ENCODE results near the gene CHKA.
A peak's percentile ranks its signal among the peaks of the same experiment; 100 is the strongest.

The CHKA gene

DNA sequence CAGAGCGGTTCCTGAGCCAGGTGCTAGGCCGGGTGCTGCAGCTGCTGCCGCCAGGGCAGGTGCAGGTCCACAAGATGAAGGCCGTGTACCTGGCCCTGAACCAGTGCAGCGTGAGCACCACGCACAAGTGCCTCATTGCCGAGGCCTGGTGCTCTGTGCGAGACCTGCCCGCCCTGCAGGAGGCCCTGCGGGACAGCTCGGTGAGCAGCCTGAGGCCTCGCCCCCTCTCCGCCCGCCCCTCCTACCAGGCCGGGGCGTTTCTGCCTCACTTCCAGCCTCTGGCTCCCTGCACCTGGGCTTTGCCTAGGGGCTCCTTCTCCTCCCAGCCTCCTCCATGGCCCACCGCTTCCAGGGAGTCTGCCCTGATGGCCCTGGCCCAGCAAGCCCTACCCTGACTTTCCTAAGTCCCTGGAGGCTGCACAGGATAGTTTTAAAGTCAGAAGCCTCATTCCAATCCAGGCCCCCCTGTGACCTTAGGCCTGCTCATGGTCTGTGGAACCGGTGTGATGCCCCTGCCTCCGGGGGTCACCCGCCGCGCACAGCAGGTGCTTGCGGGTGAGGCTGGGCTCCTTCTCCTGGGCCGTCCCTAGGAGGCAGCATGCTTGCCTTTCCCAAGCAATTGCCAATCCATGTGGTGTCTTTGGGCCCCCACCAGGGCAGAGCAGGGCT is 76.9 kb downstream of the CHKA start:
- no peak overlapping the region for H3K27ac ChIP-seq
- H3K4me2 ChIP-seq: peak overlapping the region in 4 of 11 experiments; percentile 3 to 30 (median 8); a peak in 5 of 22 replicates
- peaks cover 69 to 86% (median 80%) of the 10 kb centered on the region in 11 experiments for H3K36me3 ChIP-seq

DNA sequence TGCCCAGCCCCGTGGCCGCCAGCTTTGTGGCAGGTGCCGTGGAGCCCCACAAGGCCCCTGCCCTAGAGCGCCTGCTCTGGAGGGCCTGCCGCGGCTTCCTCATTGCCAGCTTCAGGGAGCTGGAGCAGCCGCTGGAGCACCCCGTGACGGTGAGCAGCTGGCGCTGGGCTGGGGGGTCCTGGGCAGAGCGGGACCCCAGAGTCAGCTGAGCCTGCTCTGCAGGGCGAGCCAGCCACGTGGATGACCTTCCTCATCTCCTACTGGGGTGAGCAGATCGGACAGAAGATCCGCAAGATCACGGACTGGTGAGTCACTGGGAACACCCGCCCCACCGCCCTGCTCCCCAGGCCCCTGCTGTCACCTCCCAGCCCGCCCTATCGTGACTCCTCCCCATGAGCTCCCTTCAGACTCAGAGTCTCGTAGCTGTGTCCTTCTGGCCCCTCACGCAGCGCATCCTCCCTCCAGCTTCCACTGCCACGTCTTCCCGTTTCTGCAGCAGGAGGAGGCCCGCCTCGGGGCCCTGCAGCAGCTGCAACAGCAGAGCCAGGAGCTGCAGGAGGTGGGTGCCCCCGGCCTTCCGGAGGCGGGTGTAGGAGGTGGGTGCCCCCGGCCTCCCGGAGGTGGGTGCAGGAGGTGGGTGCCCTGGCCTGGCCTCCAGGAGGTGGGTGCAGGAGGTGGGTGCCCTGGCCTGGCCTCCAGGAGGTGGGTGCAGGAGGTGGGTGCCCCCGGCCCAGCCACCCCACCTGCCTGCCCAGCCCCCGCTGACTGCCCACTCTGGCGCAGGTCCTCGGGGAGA is 77.6 kb downstream of the CHKA start:
- no peak for TF ChIP-seq Cebpa-rat (IDR thresholded peaks at IDR 0.05)
- peak overlapping the region in 2 of 11 experiments; percentile 10 to 92; a peak in 3 of 22 replicates for H3K27ac ChIP-seq
- peak overlapping the region in 5 of 11 experiments; percentile 37 to 88 (median 86); a peak in 6 of 22 replicates for H3K9ac ChIP-seq
- peaks cover 24 to 83% (median 74%) of the 10 kb centered on the region in 11 experiments for H4K20me1 ChIP-seq
- peaks cover 62 to 79% (median 73%) of the 10 kb centered on the region in 11 experiments for H3K36me3 ChIP-seq
- H3K4me3 ChIP-seq: no peak overlapping the region
- H3K4me1 ChIP-seq: peaks cover 26 to 63% (median 55%) of the 10 kb centered on the region in 10 experiments
- H3K4me2 ChIP-seq: peak overlapping the region in 9 of 11 experiments; percentile 12 to 100 (median 98); a peak in 15 of 22 replicates
- no peaks in the 10 kb centered on the region for H3K27me3 ChIP-seq
- no peaks in the 10 kb centered on the region for H3K9me3 ChIP-seq (replicated peaks in 1 of 11)

More for the DNA sequence above, 76.9 kb downstream of the CHKA start:
- H4K20me1 ChIP-seq: peaks cover 24 to 90% (median 81%) of the 10 kb centered on the region in 11 experiments
- no peak overlapping the region for H3K4me3 ChIP-seq
- no peaks in the 10 kb centered on the region for H3K27me3 ChIP-seq
- no peak for TF ChIP-seq Cebpa-rat (IDR thresholded peaks at IDR 0.05)
- peak overlapping the region in 2 of 11 experiments; percentile 11 to 15; a peak in 2 of 22 replicates for H3K9ac ChIP-seq
- peaks cover 24 to 55% (median 48%) of the 10 kb centered on the region in 10 experiments for H3K4me1 ChIP-seq
- H3K9me3 ChIP-seq (replicated peaks in 1 of 11): no peaks in the 10 kb centered on the region

DNA sequence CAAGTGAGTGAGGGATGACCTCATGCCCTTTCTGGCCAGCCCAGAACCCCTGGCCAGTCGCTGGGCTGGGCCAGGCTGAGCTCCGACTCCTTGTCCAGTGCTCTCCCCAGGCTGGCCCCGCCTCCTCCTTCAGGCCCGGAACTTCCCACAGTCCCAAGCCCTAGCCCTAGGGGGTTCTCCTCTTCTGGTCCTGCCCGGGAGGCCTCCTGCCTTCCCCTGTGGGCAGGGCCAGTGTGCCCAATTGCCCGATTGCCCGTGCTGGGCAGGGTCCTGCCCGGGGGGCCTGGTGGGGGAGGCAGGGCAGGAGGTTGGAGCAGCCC is 78.2 kb downstream of the CHKA start:
- Histone ChIP-seq H3K4me2 (peak overlapping the region; percentile 7 to 100 (median 98); a peak in 16 of 22 replicates), H3K9ac (peak overlapping the region in 6 of 11 experiments; percentile 37 to 88 (median 86); a peak in 8 of 22 replicates), H3K27me3 (no peaks in the 10 kb centered on the region), H3K4me3 (no peak overlapping the region), H3K27ac (peak overlapping the region in 4 of 11 experiments; percentile 1 to 92 (median 13); a peak in 5 of 22 replicates), H3K36me3 (peaks cover 56 to 73% (median 67%) of the 10 kb centered on the region in 11 experiments), H3K4me1 (peaks cover 32 to 68% (median 61%) of the 10 kb centered on the region in 10 experiments), H3K9me3 (replicated peaks in 1 of 11) (no peaks in the 10 kb centered on the region), H4K20me1 (peaks cover 24 to 77% (median 70%) of the 10 kb centered on the region in 11 experiments)
- TF ChIP-seq Cebpa-rat (IDR thresholded peaks at IDR 0.05): no peak

DNA sequence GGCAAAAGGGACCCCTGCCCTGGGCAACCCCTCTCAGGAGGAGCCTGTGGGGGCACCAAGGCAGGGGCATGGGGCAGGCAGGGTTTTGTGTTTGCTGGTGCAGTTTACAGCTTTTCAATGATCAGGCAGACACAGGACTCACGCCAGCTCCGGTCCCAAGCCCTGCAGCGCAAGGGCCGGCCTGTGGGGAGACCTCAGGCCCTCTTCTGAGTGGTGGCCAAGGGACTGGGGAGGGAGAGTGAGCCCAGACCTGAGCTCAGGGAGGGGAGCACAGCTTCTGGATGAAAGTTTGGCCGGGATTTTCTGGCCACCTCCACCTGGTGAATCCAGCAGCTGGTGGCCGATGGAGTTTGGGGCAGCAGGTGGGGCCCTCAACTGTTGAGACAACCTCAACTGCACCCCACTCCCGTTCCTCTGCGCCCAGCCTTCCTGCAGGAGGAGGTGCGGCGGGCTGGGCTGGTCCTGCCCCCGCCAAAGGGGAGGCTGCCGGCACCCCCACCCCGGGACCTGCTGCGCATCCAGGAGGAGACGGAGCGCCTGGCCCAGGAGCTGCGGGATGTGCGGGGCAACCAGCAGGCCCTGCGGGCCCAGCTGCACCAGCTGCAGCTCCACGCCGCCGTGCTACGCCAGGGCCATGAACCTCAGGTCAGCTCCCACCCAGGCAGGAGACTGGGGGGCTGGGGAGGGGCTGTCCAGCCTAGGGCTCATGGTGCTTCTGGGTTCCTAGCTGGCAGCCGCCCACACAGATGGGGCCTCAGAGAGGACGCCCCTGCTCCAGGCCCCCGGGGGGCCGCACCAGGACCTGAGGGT is 78.8 kb downstream of the CHKA start:
- Histone ChIP-seq H3K9me3 (replicated peaks in 1 of 11) (no peaks in the 10 kb centered on the region), H4K20me1 (peaks cover 24 to 72% (median 65%) of the 10 kb centered on the region in 11 experiments), H3K4me1 (peaks cover 37 to 74% (median 66%) of the 10 kb centered on the region in 10 experiments), H3K27me3 (no peaks in the 10 kb centered on the region), H3K4me2 (peak overlapping the region; percentile 93 to 100 (median 98); a peak in 21 of 22 replicates), H3K9ac (peak overlapping the region; percentile 79 to 90 (median 86); a peak in 17 of 22 replicates), H3K27ac (peak overlapping the region in 8 of 11 experiments; percentile 85 to 92 (median 89); a peak in 12 of 22 replicates), H3K36me3 (peaks cover 51 to 68% (median 61%) of the 10 kb centered on the region in 11 experiments), H3K4me3 (peak overlapping the region in 2 of 10 experiments; percentile 92 to 94; a peak in 3 of 20 replicates)
- no peak for TF ChIP-seq Cebpa-rat (IDR thresholded peaks at IDR 0.05)

DNA sequence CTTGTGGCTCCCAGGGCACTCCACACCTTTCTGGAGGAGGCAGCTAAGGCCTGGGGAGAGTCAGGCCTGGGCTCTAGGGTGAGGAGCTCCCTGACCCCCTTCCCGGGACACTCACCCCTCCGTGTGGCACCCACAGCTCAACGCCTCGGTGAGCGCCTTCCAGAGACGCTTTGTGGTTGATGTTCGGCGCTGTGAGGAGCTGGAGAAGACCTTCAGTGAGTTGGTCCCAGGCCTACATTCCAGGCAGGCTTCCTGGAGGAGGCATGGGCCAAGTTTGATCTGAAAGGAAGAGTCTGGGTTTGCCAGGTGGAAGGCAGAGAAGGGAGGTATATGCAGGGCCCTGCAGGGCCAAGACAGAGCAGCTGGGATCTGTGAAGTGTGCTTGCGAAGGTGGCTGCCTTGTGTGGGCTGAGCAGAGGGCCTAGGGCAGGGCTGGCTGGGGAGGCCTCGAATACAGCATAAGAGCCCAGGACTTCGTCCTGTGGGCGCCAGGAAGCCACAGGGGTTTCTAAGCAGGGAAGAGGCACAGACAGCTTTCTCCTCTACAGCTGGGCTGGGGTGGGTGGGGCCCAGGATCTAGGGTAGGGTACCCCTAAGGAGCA is 79.5 kb downstream of the CHKA start:
- Histone ChIP-seq H3K4me1 (peaks cover 45 to 81% (median 73%) of the 10 kb centered on the region in 10 experiments), H3K4me3 (peak overlapping the region; percentile 67 to 94 (median 77); a peak in 19 of 20 replicates), H3K27ac (peak overlapping the region; percentile 70 to 92 (median 88)), H3K36me3 (peaks cover 44 to 61% (median 54%) of the 10 kb centered on the region in 11 experiments), H3K4me2 (peak overlapping the region; percentile 93 to 100 (median 98)), H3K27me3 (no peaks in the 10 kb centered on the region), H4K20me1 (peaks cover 24 to 65% (median 60%) of the 10 kb centered on the region in 11 experiments), H3K9ac (peak overlapping the region; percentile 79 to 90 (median 86)), H3K9me3 (replicated peaks in 1 of 11) (no peaks in the 10 kb centered on the region)
- TF ChIP-seq Cebpa-rat (IDR thresholded peaks at IDR 0.05): no peak

DNA sequence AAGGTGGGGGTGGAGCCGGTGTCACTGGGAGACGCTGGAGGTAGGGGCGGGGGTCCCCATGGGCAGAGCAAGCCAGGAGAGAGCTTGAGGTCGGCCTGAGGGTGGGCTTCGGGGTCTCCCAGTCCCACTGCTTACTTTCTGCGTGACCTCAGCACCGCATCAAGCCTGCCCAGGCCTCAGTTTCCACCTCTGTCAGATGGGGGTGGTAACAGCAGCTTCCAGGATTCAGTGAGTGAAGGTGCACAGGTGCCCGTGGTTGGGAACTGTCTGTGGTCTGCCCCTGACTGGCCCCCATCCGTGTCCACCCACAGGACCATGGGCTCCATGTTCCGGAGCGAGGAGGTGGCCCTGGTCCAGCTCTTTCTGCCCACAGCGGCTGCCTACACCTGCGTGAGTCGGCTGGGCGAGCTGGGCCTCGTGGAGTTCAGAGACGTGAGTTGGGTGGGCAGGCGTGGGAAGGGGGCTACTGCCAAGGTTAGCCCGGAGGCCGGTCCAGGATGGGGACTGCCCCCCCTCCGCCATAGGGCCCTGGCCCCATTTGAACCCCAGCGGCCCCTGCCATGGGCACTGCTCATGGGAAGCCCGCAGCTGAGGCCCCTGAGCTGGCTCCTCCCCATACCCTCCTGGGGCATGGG is 80.1 kb downstream of the CHKA start:
- Histone ChIP-seq H4K20me1 (peaks cover 24 to 58% (median 53%) of the 10 kb centered on the region in 11 experiments), H3K9me3 (replicated peaks in 1 of 11) (no peaks in the 10 kb centered on the region), H3K36me3 (peaks cover 39 to 58% (median 48%) of the 10 kb centered on the region in 11 experiments), H3K27ac (peak overlapping the region; percentile 70 to 92 (median 88)), H3K4me3 (peak overlapping the region; percentile 67 to 94 (median 77)), H3K27me3 (no peaks in the 10 kb centered on the region), H3K4me2 (peak overlapping the region; percentile 93 to 100 (median 98)), H3K9ac (peak overlapping the region; percentile 79 to 90 (median 86)), H3K4me1 (peaks cover 51 to 87% (median 80%) of the 10 kb centered on the region in 10 experiments)
- no peak for TF ChIP-seq Cebpa-rat (IDR thresholded peaks at IDR 0.05)

DNA sequence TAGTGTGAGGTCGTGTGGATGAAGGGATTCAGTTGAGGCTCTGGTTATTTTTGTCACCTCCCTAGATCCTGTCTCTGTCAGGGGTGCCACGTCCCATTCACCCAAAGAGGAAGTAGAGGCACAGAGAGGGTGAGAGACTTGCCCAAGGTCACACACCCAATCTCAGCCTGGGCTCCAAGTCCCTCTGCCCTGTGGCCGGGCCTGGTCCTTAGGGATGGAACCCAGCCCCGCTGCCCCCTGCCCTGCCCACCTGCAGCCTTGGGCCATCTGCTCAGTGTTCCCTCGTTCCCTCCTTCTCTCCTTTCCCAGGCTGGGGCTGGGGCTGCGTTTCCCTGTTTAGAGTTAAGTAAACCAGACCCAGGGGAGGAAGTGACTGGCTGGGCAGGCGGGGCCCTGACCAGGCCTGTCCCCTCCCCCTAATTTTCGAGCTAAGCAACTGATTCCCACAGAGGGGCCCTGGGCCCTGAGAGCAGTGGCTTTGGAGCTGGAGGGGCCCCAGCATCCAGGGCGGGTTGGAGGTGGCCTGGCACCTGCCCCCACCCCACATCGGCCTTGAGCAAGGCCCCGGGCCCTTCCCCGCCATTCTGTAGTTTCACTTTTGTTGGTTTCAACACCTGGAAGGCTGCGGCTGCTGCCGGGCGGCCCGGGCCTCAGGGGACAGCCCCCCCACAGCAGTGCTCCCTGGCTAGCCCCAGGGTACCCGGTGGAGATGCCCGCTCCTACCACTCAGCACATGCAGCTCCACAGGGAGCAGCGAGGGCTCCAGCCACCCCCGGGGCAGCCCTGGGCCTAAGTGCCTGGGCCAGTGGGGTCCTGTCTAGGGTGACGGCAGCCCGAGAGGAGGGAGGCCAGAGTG is 80.9 kb downstream of the CHKA start:
- Histone ChIP-seq H3K4me3 (peak overlapping the region; percentile 67 to 94 (median 77)), H3K27ac (peak overlapping the region; percentile 70 to 92 (median 88)), H3K4me1 (peaks cover 58 to 92% (median 87%) of the 10 kb centered on the region in 10 experiments), H4K20me1 (peaks cover 24 to 51% (median 46%) of the 10 kb centered on the region in 11 experiments), H3K4me2 (peak overlapping the region; percentile 93 to 100 (median 98)), H3K36me3 (peaks cover 31 to 57% (median 40%) of the 10 kb centered on the region in 11 experiments), H3K9ac (peak overlapping the region; percentile 79 to 90 (median 86)), H3K9me3 (replicated peaks in 1 of 11) (no peaks in the 10 kb centered on the region), H3K27me3 (no peaks in the 10 kb centered on the region)
- peak in 4 of 11 experiments; percentile 29 to 85 (median 52); a peak in 6 of 22 replicates for TF ChIP-seq Cebpa-rat (IDR thresholded peaks at IDR 0.05)

All from BLaER1 treated with 17β-estradiol and CSF1 and Interleukin-3, amounts not matched to agents 10 nM and 100 nM (cell line).